Cardiac fibroblast (primary cell): ENCODE measurements around the gene A2ML1.
"Not testable (repeated sequence)": the region's sequence is repeated elsewhere in the genome, so short reads cannot be mapped to it uniquely, and the experiment has no call there.

Experiments
- DNase-seq, 2 donors: peaks; one replicate each; pipeline versions ENCODE4 v3.0.0 to v3.0.0-alpha.2; 2010; ENCODE audit warnings: low read depth in 2 of 2
- H3K4me3 ChIP-seq, 2 donors: replicated peaks in 1 of 2; 1 replicate in 1 of 2; 2 replicates in 1 of 2; pipeline ENCODE4 v1.5.1; 2011; ENCODE audit warnings: low read depth in 2 of 2, low read length in 2 of 2, mild to moderate bottlenecking in 2 of 2, moderate library complexity in 1 of 2
- CTCF ChIP-seq: IDR thresholded peaks from one replicate; pipeline ENCODE4 v1.5.1; 2011; ENCODE audit warnings: low read depth, mild to moderate bottlenecking, low read length, inconsistent platforms

The A2ML1 gene

GRCh38 chr12:8887285-8887715, 64.9 kb downstream of the A2ML1 start:
- H3K4me3 ChIP-seq = no peak overlapping the region
- peak; percentile 5 to 21 for DNase-seq
- no peak for TF ChIP-seq CTCF

GRCh38 chr12:8890313-8891085, 68.1 kb downstream of the A2ML1 start:
- DNase-seq = peak; percentile 61 to 67
- peak; percentile 77 for TF ChIP-seq CTCF
- H3K4me3 ChIP-seq = peak overlapping the region; percentile 41 to 52

DNA sequence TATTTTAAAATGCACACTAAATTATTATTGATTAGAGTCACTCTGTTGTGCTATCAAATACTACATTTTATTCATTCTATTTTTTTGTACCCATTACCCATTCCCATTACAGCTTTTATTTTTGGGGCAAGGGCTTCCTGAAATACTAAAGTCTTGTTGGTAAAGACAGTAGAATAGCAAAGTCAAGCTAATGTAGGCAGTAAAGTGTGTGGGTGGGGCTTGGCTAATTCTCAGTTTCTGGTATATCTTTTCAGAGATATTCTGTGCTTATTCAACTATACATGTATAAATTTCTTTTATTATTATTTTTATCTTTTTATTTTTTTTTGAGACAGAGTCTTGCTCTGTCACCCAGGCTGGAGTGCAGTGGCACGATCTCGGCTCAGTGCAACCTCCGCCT, 69.6 kb downstream of the A2ML1 start:
- no peak for DNase-seq
- TF ChIP-seq CTCF = no peak
- no peak overlapping the region for H3K4me3 ChIP-seq

DNA sequence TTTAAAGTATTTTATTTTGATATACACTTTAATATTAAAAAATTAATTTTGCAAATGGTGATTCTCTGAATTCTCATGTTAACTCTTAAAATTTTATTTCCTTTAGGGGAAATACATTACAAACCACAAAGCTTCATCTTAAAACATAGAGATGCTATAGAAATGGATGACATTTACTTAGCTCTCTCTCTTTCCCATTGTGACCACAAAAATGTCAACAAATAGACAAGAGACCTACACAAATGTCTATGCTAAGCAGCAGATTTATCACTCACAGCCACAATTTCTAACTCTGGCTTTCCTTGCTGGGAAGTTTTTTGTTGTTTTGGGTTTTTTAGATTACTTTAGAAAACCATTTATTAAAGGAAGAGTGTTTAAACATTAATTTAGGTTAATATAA, 72.0 kb downstream of the A2ML1 start:
- DNase-seq = no peak
- no peak overlapping the region for H3K4me3 ChIP-seq
- no peak for TF ChIP-seq CTCF

DNA sequence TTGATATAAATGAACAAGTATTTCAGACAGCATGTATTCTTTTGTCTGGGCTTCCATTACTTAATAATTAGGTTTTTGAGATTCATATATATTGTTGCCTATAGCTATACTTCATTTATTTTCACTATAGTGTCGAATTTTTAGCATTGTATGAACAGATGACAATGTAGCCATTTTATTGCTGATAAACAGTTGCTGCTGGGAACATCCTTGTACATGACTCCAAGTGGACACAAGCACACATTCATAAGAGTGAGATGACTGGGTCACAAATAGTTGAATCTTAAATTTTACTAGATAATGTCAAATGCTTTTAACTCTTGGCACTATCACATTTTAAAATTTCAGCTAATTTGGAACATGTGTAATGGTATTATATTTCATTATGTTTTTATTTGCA, 72.6 kb downstream of the A2ML1 start:
- TF ChIP-seq CTCF = no peak
- no peak overlapping the region for H3K4me3 ChIP-seq
- DNase-seq = no peak

DNA sequence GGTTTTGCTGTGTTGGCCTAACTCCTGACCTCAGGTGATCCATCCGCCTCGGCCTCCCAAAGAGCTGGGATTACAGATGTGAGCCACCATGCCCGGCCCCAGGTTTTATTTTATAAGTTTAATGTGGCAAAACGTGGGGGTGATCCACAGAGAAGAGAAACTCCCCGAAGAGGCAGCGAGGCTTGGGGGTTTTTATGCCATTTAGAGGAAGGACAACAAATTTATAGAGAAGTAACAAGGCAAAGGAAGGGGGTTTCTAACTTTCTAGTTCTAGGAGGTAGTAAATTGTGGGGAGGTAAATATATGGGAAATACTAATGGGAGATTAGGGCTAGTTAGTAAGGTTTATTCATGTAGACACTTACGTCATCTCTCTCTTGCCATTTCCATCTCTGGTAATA, 74.7 kb downstream of the A2ML1 start:
- DNase-seq = no peak
- no peak for TF ChIP-seq CTCF
- no peak overlapping the region for H3K4me3 ChIP-seq

DNA sequence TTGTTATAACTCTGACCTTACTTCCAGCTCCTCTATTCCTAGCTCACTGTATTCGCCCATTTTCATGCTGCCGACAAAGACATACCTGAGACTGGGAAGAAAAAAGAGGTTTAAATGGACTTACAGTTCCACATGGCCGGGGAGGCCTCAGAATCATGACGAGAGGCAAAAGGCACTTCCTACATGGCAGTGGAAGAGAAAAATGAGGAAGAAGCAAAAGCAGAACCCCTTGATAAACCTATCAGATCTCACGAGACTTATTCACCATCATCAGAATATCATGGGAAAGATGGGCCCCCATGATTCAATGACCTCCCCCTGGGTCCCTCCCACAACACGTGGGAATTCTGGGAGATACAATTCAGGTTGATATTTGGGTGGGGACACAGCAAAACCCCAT, 77.4 kb downstream of the A2ML1 start:
- no peak for TF ChIP-seq CTCF
- DNase-seq = no peak

GRCh38 chr12:8902703-8903102, 80.3 kb downstream of the A2ML1 start:
- DNase-seq, H3K4me3 ChIP-seq: not testable (repeated sequence)

More for the DNA sequence above, 77.4 kb downstream of the A2ML1 start:
- no peak overlapping the region for H3K4me3 ChIP-seq
